Activated T-cell treated with anti-CD3 and anti-CD28 coated beads for 24 hours (primary cell): ENCODE data around the gene ACAA1.
"Not testable (repeated sequence)": the region's sequence is repeated elsewhere in the genome, so short reads cannot be mapped to it uniquely, and the experiment has no call there.

Experiments used
- DNase-seq: peaks from one replicate; pipeline ENCODE4 v3.0.0-alpha.2; 2020; ENCODE audit warnings: low read depth

ACAA1 gene

DNA sequence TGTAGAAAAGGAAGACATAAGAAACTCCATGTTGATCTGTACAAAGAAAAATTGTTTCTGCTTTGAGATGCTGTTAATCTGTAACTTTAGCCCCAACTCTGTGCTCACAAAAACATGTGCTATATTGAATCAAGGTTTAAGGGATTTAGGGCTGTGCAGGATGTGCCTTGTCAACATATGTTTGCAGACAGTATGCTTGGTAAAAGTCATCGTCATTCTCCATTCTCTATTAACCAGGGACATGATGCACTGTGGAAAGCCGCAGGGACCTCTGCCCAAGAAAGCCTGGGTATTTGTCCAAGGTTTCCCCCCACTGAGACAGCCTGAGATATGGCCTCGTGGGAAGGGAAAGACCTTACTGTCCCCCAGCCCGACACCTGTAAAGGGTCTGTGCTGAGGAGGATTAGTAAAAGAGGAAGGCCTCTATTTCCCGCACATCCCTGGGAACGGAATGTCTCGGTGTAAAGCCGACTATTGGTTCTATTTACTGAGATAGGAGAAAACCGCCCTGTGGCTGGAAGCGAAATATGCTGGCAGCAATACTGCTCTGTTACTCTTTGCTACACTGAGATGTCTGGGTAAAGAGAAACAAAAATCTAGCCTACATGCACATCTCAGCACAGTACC, 2.3 kb downstream of the ACAA1 start:
- not testable (repeated sequence) for DNase-seq

DNA sequence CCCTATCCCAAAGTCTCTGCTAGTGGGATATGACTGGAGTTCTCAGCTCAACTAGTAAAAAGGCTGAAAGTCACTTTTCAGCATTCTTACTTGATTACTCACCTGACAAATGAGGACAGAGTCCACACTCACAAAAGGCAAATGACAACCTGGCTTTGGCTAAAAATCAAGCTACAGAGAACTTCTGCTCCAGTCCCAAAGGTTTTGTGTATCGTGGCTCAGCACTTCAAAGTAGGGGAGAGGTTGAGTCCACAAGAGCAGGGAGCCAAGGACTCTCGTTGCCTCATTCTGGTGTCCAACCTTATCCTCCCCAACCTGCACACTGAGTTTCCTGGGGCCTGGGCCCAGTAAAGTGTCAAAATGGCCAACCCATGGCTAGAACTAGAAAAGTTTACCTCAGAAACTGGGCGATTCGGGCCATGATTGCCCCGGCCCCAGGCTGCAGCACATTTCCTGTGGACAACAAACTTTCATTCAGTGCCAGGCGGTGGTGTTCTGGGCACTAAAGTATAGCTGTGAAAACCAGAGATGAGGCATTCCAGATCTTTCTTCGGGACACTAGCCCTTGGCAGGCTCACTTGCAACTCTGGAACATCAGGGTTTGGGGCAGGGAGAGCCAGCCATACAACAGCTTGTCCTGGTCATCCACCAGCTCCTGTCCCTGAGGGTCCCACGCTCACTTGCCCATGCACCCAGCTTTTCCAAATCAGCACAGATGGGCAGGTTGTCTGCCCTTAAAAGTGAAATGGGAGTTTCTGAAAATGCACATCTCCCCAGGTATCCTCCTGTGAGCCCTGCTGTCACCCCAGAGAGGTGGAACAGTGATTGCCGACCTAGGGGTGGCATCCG, 3.1 kb downstream of the ACAA1 start:
- DNase-seq, result no peak

DNA sequence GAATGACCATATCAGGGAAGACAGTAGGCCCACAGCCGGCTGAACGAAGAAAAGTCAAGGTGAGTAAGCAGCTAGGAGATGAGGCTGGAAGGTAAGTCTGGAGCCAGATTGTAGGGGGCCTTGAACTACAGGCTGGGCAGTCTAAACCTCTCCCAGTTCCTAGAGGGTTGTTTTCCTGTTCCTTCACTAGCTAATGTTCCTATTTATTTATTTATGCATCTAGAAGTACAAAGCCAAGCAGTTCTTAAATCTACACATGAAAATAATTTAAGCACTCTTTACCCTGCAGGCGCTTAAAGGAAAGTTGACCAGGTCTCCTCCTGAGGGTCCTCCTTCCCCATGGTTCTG, 3.7 kb downstream of the ACAA1 start:
- no peak for DNase-seq

DNA sequence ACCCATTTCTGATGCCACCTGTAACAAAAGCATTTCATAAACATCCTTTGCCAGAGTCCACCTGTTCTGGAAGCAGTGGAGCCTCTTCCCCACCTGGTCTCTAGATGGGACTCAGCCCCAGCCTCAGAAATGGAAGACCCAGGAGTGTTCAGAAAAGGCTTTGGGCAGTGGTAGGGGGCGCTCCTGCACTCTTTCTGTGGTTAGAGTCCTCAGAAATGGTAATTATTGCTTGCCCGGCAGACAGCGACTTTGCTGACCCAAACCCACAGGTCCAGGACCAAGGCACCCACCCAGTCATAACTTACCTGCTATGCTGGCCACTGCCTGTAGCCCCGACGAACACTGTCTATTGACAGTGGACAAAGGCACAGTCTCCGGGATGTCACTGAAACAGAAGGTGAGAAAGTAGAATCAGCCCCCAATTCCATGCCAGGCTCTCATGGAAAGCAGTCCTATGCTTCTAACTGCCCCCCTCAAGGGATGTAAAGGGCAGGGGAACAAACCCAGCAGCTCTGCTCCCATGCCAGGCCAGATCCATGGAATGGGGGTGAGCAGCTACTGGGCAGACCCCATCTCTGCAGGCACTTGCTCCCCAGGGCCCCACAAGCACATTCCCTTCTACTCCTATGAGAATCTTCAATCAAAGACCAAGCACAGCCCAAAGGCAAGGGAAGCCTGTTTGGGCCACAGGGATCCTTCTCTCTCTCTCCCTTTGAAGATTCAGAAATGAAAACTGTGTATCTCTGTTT, 5.1 kb downstream of the ACAA1 start:
- DNase-seq, result no peak

DNA sequence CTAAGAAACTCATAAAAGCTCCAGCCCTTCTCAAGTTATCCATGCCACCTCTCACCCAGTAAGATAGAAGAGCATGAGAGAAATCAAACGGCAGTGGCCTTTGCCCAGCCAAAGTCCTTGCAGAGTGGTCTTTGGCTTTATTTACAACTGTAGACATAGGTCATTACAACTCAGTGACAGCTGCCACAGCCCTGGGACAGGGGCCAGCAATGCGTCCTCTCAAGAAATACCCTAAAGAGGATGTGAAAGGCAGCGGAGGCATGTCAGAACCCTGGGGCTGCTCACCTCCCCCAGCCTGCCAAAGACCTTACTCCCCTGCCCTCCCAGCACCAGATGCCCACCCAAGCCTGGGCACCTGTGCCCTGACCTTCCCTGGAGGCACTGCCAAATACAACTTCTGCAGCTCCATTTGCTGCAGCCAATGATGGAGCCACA, 6.3 kb downstream of the ACAA1 start:
- no peak for DNase-seq

GRCh38 chr3:38129058-38129457, 7.9 kb downstream of the ACAA1 start:
- no peak for DNase-seq

DNA sequence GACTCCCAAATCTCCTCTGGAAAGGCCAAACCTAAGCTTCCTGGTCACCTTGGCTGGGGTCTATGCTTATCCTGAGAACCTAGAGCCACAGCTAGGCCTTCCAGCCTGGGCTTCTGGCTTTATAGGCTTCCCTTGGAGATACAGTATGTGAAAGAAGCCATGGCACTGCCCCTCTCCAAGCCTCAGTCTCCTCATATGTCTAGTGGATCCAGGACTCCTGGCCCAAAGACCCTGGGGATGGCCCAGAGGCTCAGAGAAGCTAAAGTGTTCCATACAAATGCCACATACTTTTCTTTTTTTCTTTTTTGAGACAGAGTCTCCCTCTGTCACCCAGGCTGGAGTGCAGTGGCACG, 8.6 kb downstream of the ACAA1 start:
- no peak for DNase-seq

DNA sequence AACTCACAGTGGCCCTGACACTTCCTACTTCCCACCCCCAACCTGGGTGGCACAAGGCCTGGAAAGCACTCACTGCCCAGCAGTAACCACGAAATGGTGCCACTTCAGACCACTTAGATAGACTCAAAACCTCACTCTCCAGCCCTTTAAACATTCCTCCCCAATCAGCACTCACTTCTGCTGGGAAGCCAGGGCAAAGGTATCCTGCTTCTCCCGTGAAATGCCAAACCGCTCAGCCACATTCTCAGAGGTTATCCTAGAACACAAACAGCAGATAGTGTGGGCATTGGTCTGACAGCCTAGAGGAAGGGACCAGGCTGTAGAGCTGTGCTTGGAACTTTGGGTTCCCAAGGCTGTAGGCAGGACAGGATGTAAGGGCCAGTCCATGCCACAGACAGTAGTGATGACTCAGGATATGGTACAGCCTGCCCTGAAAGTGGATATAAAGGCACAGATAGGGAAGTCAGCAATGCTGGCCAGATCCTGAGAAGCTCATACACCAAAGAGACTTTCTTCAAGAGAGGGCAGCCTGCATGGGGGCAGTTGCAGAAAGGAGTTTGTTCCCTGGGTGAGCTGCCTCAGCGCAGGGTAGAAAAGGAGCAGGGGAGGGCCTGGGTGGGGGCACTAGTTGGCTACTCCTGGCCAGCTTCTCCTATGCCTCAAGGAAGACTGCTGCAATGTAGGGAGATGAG, 9.2 kb downstream of the ACAA1 start:
- no peak for DNase-seq

DNA sequence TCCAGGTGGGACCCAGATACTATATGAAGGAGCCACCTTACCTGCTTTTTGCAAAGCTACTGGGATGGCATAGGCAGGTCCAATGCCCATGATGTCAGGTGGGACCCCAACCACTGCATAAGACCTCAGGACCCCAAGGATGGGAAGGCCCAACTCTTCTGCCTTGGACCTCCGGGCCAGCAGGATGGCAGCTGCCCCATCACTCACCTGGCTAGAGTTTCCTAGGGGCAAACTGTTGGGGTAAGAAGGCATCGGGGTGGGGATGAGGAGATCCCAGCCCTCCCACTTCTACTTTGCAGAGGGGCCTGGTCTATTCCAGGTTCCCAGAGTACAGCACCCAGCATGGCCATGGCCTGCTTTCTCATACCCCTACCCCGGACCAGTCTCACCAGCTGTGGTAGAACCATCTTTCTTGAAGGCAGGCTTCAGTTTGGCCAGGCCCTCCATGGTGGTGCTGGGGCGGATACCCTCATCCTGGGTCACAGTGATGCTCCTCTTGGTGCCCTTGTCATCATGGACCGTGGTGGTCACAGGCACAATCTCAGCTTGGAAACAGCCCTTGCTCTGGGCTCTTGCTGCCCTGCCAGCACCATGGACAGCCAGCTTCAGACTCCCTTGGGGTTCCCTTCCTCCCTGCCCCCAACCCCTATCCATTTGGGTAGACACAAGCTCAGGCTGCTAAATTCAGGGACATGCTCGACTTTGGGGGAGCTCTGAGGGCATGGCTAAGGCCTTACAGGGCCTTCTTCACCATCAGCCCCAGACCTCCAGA, 10.6 kb downstream of the ACAA1 start:
- no peak for DNase-seq

DNA sequence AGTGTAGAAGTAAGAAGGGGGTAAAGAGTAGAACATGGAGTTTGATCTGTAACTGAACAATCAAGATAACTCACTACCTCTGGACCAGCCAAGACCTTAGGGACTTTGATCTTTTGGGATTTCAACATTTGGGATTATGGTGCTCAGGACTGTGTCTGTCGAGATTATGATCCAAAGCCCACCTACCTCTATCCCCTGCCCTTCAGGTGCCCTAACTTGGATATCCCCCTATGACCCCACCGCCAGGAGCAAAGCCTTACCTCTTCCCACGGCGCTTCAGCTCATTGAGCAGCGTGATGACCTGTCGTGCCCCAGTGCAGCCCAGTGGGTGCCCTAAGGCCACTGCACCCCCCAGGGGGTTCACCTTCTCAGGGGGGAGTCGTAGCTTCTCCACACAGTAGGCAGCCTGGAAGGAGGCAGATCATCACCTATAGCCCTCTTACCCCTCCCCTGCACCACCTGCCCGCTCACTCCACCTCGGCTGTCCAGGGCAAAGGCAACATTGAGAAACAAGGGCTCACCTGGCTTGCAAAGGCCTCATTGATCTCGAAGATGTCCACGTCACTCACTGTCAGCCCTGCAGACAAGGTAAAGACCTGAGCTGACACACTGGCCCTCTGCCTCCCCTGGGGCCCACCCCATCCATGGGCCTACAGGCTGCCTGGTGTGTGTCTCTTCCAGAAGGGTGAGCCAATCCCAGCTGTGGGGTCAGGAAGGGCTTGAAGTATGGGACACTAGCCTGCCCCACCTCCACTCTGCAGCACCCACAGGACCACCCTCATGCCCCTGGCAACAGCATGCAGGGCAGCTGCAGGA, 11.4 kb downstream of the ACAA1 start:
- no peak for DNase-seq

GRCh38 chr3:38124324-38125122, 12.4 kb downstream of the ACAA1 start:
- no peak for DNase-seq

- DNase-seq, result no peak
Observed at GRCh38 chr3:38122712-38123290, 14.1 kb downstream of the ACAA1 start.

DNA sequence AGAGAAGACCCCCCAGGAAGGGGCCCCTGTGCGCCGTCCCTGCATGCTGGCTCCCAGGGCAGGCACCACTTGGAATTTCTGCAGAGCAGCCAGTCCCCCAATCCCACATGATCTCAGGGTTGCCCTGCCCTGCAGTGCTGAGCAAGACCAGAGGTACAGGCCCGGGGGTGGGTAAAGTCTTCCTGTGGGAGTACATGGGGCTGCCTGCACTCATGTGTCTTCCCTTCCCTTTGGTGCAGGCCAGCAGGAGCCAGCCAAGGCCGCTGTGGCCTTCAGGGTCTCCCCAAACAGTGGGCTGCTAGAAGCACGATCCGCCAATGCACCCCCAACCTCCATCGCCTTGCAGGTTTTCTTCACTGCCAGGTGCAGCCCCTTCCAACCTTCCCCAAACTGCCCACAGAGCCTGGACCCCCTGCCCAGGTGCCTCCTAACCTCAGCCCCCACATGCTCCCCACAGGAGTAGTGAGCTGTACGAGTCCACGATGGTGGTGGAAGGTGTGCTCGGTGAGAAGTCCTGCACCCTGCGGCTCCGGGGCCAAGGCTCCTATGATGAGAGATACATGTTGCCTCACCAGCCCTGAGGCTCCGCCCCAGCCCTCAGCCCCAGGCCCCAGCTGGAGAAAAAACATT, 15.0 kb downstream of the ACAA1 start:
- no peak for DNase-seq

DNA sequence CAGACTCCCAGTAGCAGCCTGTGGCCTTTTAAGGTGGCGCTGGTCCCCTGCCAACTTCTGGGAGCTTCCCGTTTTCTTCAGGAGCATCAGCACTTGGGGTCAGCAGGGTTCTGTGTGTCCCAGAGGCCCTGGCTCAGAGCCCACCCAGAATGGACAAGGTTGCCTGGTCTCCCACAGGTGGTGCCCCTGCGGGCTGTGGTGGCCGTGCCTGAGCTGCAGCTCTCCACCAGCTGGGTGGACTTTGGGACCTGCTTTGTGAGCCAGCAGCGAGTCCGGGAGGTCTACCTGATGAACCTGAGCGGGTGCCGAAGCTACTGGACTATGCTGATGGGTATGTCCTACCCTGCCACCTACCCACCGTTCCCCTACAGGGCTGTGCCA, 15.5 kb downstream of the ACAA1 start:
- DNase-seq, result no peak

DNA sequence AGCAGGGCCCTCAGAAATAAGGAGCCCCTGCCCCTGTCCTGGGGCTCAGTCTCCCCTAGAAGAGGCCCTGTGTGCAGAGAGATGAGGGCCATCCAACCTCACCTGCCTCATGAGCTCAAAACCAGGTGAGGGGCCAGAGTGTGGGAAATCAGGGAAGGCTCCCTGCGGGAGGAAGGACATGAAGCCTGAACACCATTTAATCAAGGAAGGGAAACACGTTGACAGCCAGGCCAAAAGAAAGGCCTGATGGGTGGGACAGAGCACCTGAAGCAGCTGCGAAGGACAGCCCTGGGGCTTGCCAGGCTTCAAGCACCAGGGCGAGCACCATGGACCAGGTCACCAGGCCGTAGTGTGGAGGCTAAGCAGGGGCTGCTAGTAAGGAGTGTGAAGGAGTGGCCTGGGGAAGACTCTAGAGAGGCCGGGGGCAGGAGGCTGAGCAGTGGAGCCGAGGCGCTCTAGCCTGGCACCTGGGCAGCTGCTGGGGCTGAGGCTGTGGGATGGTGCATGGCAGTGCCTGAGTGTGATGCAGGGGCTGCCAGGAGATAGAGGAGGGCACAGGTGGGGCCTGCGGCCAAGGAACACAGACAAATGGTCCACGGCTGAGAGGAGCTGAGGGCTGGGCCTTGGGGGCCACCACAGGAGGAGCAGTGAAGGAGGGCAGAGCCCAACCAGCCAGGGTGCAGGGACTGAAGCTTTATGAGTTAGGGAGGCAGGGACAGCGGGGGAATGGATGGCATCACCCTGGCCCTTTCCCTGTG, 16.1 kb downstream of the ACAA1 start:
- no peak for DNase-seq

- DNase-seq, result no peak
Observed at GRCh38 chr3:38119821-38120692, 16.9 kb downstream of the ACAA1 start.

DNA sequence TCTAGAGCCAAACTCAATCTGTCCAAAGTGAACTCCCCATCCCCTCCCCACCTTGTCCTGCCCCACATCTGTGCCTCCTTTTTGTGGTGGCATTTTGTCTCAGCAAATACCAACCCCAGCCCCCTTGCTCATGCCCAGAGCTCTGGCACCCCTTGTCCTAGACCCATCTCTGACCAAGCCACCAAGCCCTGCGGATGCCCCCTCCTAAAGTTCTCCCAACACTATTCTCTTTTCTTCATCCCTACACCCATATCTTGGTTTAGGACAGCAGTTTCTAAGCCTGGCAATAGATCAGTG, 17.7 kb downstream of the ACAA1 start:
- no peak for DNase-seq
